HG03095 (cell line): ENCODE data around the gene UMODL1.

Source experiments
- ATAC-seq: cut with Tn5 transposase; IDR thresholded peaks from one replicate; pipeline ENCODE4 v1.9.1; 2021; ENCODE audit warnings: moderate library complexity; ENCODE audit not compliant: unreplicated experiment

Gene UMODL1

GRCh38 chr21:42038826-42039425 lies 32.2 kb upstream of the UMODL1 start:
- no peak for ATAC-seq

- ATAC-seq = no peak
These were observed 31.6 kb upstream of the UMODL1 start for GRCh38 chr21:42039470-42039901.

- ATAC-seq = no peak
These were observed 31.2 kb upstream of the UMODL1 start for GRCh38 chr21:42039911-42040351.

GRCh38 chr21:42040411-42041180 lies 30.5 kb upstream of the UMODL1 start:
- no peak for ATAC-seq

GRCh38 chr21:42041246-42041645 lies 29.9 kb upstream of the UMODL1 start:
- ATAC-seq = no peak

- no peak for ATAC-seq
These were observed 29.4 kb upstream of the UMODL1 start for GRCh38 chr21:42041711-42042110.

- ATAC-seq = no peak
These were observed 28.5 kb upstream of the UMODL1 start for GRCh38 chr21:42042651-42043050.

GRCh38 chr21:42043201-42043895 lies 27.8 kb upstream of the UMODL1 start:
- no peak for ATAC-seq

GRCh38 chr21:42043961-42044360 lies 27.2 kb upstream of the UMODL1 start:
- ATAC-seq = no peak

GRCh38 chr21:42044871-42045495 lies 26.1 kb upstream of the UMODL1 start:
- ATAC-seq = no peak

- no peak for ATAC-seq
These were observed 23.1 kb upstream of the UMODL1 start for GRCh38 chr21:42047821-42048613.

- ATAC-seq = no peak
These were observed 22.1 kb upstream of the UMODL1 start for GRCh38 chr21:42048870-42049577.

GRCh38 chr21:42049578-42050430 lies 21.3 kb upstream of the UMODL1 start:
- ATAC-seq = no peak

- no peak for ATAC-seq
These were observed 19.3 kb upstream of the UMODL1 start for GRCh38 chr21:42051788-42052187.

- ATAC-seq = no peak
These were observed 15.7 kb upstream of the UMODL1 start for GRCh38 chr21:42055425-42055824.

GRCh38 chr21:42056468-42056867 lies 14.6 kb upstream of the UMODL1 start:
- ATAC-seq = no peak

- ATAC-seq = no peak
These were observed 14.0 kb upstream of the UMODL1 start for GRCh38 chr21:42056996-42057689.

GRCh38 chr21:42057851-42058437 lies 13.2 kb upstream of the UMODL1 start:
- no peak for ATAC-seq
